ENCODE measurements around the gene CLK2. TPM values are rescaled to one million over a fixed set of nuclear protein-coding genes. Genes with fewer than 3 reads are reported as not detected.
A peak's percentile ranks its signal among the peaks of the same experiment; 100 is the strongest.

The CLK2 gene
- total and polyA plus RNA-seq, 2 experiments from 2014 or later = 27.2 to 54.6 TPM

DNA sequence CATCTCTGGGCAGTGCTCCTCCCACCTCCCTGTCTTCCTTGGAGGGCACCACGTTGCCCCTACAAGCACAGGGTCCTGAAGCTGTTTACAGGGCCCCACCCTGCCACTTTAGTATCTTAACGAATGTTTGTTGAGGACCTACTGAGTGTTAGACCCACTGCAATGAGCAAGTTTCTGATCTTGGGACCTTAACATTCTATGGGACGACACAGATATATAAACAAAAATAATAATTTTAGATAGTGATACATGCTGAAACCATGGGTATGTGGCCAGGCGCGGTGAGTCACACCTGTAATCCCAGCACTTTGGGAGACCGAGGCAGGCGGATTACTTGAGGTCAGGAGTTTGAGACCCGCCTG lies 28.2 kb downstream of the CLK2 start (continued):
- TF ChIP-seq, protein P1, sequence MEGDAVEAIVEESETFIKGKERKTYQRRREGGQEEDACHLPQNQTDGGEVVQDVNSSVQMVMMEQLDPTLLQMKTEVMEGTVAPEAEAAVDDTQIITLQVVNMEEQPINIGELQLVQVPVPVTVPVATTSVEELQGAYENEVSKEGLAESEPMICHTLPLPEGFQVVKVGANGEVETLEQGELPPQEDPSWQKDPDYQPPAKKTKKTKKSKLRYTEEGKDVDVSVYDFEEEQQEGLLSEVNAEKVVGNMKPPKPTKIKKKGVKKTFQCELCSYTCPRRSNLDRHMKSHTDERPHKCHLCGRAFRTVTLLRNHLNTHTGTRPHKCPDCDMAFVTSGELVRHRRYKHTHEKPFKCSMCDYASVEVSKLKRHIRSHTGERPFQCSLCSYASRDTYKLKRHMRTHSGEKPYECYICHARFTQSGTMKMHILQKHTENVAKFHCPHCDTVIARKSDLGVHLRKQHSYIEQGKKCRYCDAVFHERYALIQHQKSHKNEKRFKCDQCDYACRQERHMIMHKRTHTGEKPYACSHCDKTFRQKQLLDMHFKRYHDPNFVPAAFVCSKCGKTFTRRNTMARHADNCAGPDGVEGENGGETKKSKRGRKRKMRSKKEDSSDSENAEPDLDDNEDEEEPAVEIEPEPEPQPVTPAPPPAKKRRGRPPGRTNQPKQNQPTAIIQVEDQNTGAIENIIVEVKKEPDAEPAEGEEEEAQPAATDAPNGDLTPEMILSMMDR (conservative IDR thresholded peaks at IDR 0.05; ENCODE audit: low read depth in 2 of 2) = no peak

DNA sequence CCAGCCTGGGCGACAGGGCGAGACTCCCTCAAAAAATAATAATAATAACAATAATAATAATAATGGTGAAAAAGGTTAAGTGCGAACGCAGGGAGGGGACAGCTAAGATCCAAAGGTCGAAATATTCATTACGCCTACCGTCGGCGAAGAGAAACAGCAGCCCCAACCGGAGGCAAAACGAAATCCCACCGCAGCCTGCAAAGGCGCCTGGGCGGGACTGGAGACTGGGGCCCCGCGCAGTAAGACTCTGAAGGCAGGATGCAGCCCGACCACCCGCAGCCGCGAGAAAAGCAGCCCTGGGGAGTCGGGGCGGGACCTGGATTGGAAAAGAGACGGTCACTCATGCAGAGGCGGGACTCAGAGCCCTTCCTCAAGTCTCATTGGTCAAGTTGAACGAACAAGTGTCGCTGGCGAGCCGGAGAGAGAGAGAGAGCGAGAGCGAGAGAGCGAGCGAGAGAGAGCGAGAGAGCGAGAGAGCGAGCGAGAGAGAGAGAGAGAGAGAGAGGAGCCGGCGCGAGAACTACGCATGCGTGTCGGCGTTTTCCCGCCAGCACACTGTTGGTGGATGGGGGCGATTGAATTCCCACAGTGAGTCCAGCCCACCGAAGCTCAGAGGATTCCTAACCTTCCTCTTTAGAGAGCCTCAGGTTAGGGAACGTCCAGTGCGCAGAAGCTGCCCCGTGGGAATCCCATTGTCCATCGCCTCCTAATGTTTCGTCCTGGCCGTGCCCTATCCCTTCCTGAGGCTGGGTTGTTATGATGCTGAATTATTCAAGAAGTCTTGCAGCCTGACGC lies 28.7 kb downstream of the CLK2 start:
- H3K4me3 ChIP-seq = peak overlapping the region; percentile 70
- H3K36me3 ChIP-seq (ENCODE audit: insufficient read depth) = no peaks in the 10 kb centered on the region
- Mint-ChIP-seq H3K9me3 (no peaks in the 10 kb centered on the region), H3K4me1 (peaks cover 17% of the 10 kb centered on the region), H3K27ac (peak overlapping the region; percentile 47), H3K4me3 (peak overlapping the region; percentile 69), H3K36me3 (ENCODE audit: low read depth) (peaks cover 23% of the 10 kb centered on the region; the same call in 2 of the 3 replicates), H3K27me3 (ENCODE audit: insufficient read depth, low read depth, poor library complexity) (peaks cover 33% of the 10 kb centered on the region)
- H3F3A ChIP-seq (replicated peaks; ENCODE audit: low read depth) = 0 out of 2 replicates have a peak, but pooled peaks cover 10% of the 10 kb centered on the region
- DNase-seq (ENCODE audit: low spot score) = peak; percentile 100
- no peaks in the 10 kb centered on the region for H4K20me1 ChIP-seq (replicated peaks; ENCODE audit: insufficient read depth)
- H3K27me3 ChIP-seq (ENCODE audit: insufficient read depth) = peaks cover 30% of the 10 kb centered on the region
- ATAC-seq = peak; percentile 92
- H2AFZ ChIP-seq = peak overlapping the region; percentile 2
- peaks cover 19% of the 10 kb centered on the region for H3K4me1 ChIP-seq (ENCODE audit: insufficient read depth)
- H3K27ac ChIP-seq (ENCODE audit: low read depth) = peak overlapping the region; percentile 91
- 0 out of 2 replicates have a peak, but pooled peaks cover 7% of the 10 kb centered on the region for H3K79me2 ChIP-seq (replicated peaks; ENCODE audit: insufficient read depth)
- H3K4me2 ChIP-seq = peak overlapping the region; percentile 90
- no peaks in the 10 kb centered on the region for H3K9me2 ChIP-seq (ENCODE audit: insufficient read depth)
- TF ChIP-seq, protein P2, sequence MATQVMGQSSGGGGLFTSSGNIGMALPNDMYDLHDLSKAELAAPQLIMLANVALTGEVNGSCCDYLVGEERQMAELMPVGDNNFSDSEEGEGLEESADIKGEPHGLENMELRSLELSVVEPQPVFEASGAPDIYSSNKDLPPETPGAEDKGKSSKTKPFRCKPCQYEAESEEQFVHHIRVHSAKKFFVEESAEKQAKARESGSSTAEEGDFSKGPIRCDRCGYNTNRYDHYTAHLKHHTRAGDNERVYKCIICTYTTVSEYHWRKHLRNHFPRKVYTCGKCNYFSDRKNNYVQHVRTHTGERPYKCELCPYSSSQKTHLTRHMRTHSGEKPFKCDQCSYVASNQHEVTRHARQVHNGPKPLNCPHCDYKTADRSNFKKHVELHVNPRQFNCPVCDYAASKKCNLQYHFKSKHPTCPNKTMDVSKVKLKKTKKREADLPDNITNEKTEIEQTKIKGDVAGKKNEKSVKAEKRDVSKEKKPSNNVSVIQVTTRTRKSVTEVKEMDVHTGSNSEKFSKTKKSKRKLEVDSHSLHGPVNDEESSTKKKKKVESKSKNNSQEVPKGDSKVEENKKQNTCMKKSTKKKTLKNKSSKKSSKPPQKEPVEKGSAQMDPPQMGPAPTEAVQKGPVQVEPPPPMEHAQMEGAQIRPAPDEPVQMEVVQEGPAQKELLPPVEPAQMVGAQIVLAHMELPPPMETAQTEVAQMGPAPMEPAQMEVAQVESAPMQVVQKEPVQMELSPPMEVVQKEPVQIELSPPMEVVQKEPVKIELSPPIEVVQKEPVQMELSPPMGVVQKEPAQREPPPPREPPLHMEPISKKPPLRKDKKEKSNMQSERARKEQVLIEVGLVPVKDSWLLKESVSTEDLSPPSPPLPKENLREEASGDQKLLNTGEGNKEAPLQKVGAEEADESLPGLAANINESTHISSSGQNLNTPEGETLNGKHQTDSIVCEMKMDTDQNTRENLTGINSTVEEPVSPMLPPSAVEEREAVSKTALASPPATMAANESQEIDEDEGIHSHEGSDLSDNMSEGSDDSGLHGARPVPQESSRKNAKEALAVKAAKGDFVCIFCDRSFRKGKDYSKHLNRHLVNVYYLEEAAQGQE (IDR thresholded peaks at IDR 0.05; ENCODE audit: unreplicated experiment) = no peak
- TF ChIP-seq EZH2phosphoT487 (IDR thresholded peaks at IDR 0.05; ENCODE audit: unreplicated experiment) (no peak), ZNF114 (CRISPR knock-in tag; IDR thresholded peaks at IDR 0.05) (no peak), EZH2 (IDR thresholded peaks at IDR 0.05; ENCODE audit: low read depth, unreplicated experiment) (no peak), JUNB (IDR thresholded peaks at IDR 0.05; ENCODE audit: unreplicated experiment) (no peak), STAT1 (IDR thresholded peaks at IDR 0.05; ENCODE audit: unreplicated experiment) (no peak), CREB1 (CRISPR knock-in tag; IDR thresholded peaks at IDR 0.05; ENCODE audit: low read depth) (peak; percentile 89)
- TF ChIP-seq, protein P3, sequence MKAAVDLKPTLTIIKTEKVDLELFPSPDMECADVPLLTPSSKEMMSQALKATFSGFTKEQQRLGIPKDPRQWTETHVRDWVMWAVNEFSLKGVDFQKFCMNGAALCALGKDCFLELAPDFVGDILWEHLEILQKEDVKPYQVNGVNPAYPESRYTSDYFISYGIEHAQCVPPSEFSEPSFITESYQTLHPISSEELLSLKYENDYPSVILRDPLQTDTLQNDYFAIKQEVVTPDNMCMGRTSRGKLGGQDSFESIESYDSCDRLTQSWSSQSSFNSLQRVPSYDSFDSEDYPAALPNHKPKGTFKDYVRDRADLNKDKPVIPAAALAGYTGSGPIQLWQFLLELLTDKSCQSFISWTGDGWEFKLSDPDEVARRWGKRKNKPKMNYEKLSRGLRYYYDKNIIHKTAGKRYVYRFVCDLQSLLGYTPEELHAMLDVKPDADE (IDR thresholded peaks at IDR 0.05) = peak; percentile 58
- TF ChIP-seq, protein P1 (conservative IDR thresholded peaks at IDR 0.05; ENCODE audit: low read depth in 2 of 2) = peak in 1 of 2 experiments; percentile 38; a peak in 2 of 4 replicates
